ENCODE results near the gene CAPN14.

DNA sequence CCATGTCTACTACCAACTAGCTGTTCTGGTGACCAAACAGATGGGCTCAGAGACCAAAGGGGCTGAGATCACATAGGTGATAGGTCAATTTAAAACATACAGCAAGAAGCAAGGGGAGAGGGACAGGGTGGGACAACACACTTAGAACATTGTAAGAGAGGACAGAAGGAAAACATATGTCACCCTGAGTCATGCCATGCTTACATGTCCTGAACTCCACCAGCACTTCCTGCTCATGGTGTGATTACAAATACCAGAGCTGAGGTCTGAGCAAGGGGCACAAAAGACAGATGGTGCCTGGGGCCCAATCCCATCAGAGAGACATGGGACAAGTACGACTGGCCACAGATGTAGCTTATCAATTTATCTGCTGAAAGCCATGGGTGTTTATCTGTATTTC is 50.4 kb downstream of the CAPN14 start:
- TF ChIP-seq EZH2 (optimal IDR thresholded peaks at IDR 0.05; ENCODE audit: low read depth, low read length) = no peak
- TF ChIP-seq, protein P1, sequence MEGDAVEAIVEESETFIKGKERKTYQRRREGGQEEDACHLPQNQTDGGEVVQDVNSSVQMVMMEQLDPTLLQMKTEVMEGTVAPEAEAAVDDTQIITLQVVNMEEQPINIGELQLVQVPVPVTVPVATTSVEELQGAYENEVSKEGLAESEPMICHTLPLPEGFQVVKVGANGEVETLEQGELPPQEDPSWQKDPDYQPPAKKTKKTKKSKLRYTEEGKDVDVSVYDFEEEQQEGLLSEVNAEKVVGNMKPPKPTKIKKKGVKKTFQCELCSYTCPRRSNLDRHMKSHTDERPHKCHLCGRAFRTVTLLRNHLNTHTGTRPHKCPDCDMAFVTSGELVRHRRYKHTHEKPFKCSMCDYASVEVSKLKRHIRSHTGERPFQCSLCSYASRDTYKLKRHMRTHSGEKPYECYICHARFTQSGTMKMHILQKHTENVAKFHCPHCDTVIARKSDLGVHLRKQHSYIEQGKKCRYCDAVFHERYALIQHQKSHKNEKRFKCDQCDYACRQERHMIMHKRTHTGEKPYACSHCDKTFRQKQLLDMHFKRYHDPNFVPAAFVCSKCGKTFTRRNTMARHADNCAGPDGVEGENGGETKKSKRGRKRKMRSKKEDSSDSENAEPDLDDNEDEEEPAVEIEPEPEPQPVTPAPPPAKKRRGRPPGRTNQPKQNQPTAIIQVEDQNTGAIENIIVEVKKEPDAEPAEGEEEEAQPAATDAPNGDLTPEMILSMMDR (IDR thresholded peaks at IDR 0.05; ENCODE audit: low read length) = no peak

Data from MM.1S (cell line).